ENCODE measurements around the gene CDRT4. TPM values are rescaled to one million over a fixed set of nuclear protein-coding genes. Genes with fewer than 3 reads are reported as not detected.

Gene CDRT4
- total RNA-seq, 2 donors from 2014 or later: 8.3 to 34.0 TPM

- ATAC-seq (no peak), DNase-seq (ENCODE audit: low spot score) (no peak)
- no peaks in the 10 kb centered on the region for H3K9me3 Mint-ChIP-seq
- H3K27ac Mint-ChIP-seq: no peak overlapping the region
- H3K36me3 Mint-ChIP-seq: no peaks in the 10 kb centered on the region
- H3K4me1 Mint-ChIP-seq (ENCODE audit: low read depth in 2 of 2): peaks cover 0 to 4% of the 10 kb centered on the region in 2 donors
- H3K4me3 Mint-ChIP-seq: no peak overlapping the region
- peaks cover 16 to 30% of the 10 kb centered on the region in 2 donors for H3K27me3 Mint-ChIP-seq
Observed at GRCh38 chr17:15399443-15399842, 68.0 kb downstream of the CDRT4 start.

DNA sequence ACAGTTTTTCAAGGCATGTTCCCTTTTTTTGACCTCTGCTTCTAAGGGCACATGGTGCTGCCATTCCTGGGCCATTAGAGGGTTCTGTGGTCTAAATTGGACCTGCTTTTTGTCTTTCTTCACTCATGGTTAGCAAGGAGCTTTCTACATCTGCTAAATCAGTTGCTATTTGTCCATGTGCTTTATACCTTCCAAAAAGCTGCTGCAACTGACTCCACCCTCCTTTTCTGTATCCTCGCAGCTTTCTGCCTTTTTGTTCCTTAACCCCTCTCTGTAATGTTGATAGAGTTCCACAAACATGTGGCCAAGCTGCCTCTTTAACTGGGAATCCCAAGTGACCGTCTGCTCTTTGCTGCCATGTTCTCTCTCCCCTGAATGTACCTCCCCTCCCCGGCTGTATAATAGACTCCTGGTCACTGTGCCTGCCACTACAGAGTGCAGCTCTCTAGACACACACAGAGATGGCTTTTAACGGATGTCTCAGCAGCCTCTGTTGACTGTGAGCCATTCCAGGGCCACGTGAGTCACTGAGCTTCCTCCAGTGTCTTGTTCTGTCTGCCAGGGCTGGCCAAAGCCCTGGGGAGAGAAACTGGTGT lies 68.6 kb downstream of the CDRT4 start:
- Mint-ChIP-seq H3K4me3 (no peak overlapping the region), H3K36me3 (no peaks in the 10 kb centered on the region), H3K27me3 (peaks cover 17 to 33% of the 10 kb centered on the region in 2 donors), H3K9me3 (no peaks in the 10 kb centered on the region), H3K4me1 (ENCODE audit: low read depth in 2 of 2) (peaks cover 0 to 4% of the 10 kb centered on the region in 2 donors), H3K27ac (no peak overlapping the region)
- DNase-seq (ENCODE audit: low spot score) (no peak), ATAC-seq (no peak)

- peaks cover 0 to 4% of the 10 kb centered on the region in 2 donors for H3K4me1 Mint-ChIP-seq (ENCODE audit: low read depth in 2 of 2)
- ATAC-seq (no peak), DNase-seq (ENCODE audit: low spot score) (no peak)
- no peaks in the 10 kb centered on the region for H3K36me3 Mint-ChIP-seq
- peaks cover 21 to 39% of the 10 kb centered on the region in 2 donors for H3K27me3 Mint-ChIP-seq
- H3K27ac Mint-ChIP-seq: no peak overlapping the region
- no peak overlapping the region for H3K4me3 Mint-ChIP-seq
- no peaks in the 10 kb centered on the region for H3K9me3 Mint-ChIP-seq
Observed at GRCh38 chr17:15398291-15398690, 69.1 kb downstream of the CDRT4 start.

DNA sequence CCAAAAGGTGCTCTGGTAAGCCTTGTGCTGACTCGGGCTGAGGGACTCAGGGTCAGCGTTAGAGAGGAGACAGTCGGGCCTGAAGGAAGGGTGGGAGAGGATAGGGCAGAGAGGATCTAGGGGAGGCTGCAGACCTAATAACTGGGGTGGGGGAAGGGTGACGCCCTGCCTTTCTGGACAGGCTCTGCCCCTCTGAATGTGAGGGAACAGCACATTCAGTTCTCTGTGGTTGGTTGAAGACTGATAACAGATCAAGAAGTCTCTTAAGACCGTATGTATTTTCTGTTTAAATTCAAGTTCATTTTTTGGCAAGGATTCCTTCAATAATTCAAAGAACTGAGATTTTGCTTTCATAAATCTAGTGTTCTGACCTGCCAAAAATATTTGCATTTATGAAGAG lies 69.8 kb downstream of the CDRT4 start:
- ATAC-seq (no peak), DNase-seq (ENCODE audit: low spot score) (no peak)
- no peak overlapping the region for H3K27ac Mint-ChIP-seq
- H3K9me3 Mint-ChIP-seq: no peaks in the 10 kb centered on the region
- H3K27me3 Mint-ChIP-seq: peaks cover 23 to 41% of the 10 kb centered on the region in 2 donors
- H3K36me3 Mint-ChIP-seq: no peaks in the 10 kb centered on the region
- H3K4me3 Mint-ChIP-seq: no peak overlapping the region
- peaks cover 0 to 4% of the 10 kb centered on the region in 2 donors for H3K4me1 Mint-ChIP-seq (ENCODE audit: low read depth in 2 of 2)

GRCh38 chr17:15395091-15395490 lies 72.3 kb downstream of the CDRT4 start:
- Mint-ChIP-seq H3K27me3 (peaks cover 23 to 36% of the 10 kb centered on the region in 2 donors), H3K4me1 (ENCODE audit: low read depth in 2 of 2) (peaks cover 0 to 4% of the 10 kb centered on the region in 2 donors), H3K9me3 (no peaks in the 10 kb centered on the region), H3K36me3 (no peaks in the 10 kb centered on the region), H3K27ac (no peak overlapping the region), H3K4me3 (no peak overlapping the region)
- no peak for ATAC-seq
- no peak for DNase-seq (ENCODE audit: low spot score)

DNA sequence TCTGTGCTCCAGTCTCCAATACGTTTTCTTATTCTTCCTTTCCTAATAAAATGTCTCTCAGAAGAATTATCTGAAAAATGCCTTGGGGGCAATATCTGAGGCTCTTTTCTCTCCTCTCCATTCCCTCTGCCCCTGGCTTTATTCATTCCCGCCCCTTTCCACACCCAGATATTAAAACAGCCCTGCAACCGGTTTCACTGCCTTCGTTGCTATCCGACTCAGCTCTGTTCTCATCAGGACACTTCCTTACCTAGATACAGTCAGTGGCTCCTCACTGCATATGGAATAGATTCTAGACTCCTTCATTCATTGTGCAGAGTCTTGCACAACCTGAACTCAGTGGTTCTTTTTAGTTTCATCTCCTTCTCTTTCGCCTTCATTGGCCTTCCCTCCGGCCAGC lies 74.0 kb downstream of the CDRT4 start:
- Mint-ChIP-seq H3K4me3 (no peak overlapping the region), H3K27ac (no peak overlapping the region), H3K36me3 (no peaks in the 10 kb centered on the region), H3K4me1 (ENCODE audit: low read depth in 2 of 2) (no peaks in the 10 kb centered on the region), H3K27me3 (peaks cover 21 to 37% of the 10 kb centered on the region in 2 donors), H3K9me3 (no peaks in the 10 kb centered on the region)
- DNase-seq (ENCODE audit: low spot score) (no peak), ATAC-seq (no peak)

- Mint-ChIP-seq H3K4me3 (no peak overlapping the region), H3K27me3 (peaks cover 19 to 41% of the 10 kb centered on the region in 2 donors), H3K9me3 (no peaks in the 10 kb centered on the region), H3K27ac (no peak overlapping the region), H3K36me3 (no peaks in the 10 kb centered on the region), H3K4me1 (ENCODE audit: low read depth in 2 of 2) (no peaks in the 10 kb centered on the region)
- ATAC-seq: no peak
- no peak for DNase-seq (ENCODE audit: low spot score)
Observed at GRCh38 chr17:15392326-15392741, 75.1 kb downstream of the CDRT4 start.

- no peaks in the 10 kb centered on the region for H3K4me1 Mint-ChIP-seq (ENCODE audit: low read depth in 2 of 2)
- no peak overlapping the region for H3K4me3 Mint-ChIP-seq
- DNase-seq (ENCODE audit: low spot score): no peak
- H3K27me3 Mint-ChIP-seq: peaks cover 18 to 45% of the 10 kb centered on the region in 2 donors
- no peak overlapping the region for H3K27ac Mint-ChIP-seq
- H3K36me3 Mint-ChIP-seq: no peaks in the 10 kb centered on the region
- no peaks in the 10 kb centered on the region for H3K9me3 Mint-ChIP-seq
- no peak for ATAC-seq
Observed at GRCh38 chr17:15388356-15389041, 78.9 kb downstream of the CDRT4 start.

DNA sequence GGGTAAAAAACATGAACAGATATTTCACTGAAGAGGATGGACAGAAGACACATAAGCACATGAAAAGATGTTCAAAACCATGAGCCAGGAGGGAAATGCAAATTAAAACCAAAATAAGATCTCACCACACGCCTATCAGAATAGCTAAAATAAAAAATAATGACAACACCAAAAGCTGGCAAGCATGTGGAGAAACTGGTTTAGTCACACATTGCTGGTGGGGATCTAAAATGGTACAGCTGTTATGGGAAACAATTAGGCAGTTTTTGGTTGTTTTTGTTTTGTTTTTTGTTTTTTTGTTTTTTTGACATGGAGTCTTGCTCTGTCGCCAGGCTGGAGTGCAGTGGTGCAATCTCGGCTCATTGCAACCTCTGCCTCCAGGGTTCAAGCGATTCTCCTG lies 81.3 kb downstream of the CDRT4 start:
- DNase-seq (ENCODE audit: low spot score): no peak
- Mint-ChIP-seq H3K4me1 (ENCODE audit: low read depth in 2 of 2) (no peaks in the 10 kb centered on the region), H3K9me3 (no peaks in the 10 kb centered on the region), H3K27me3 (peaks cover 13 to 41% of the 10 kb centered on the region in 2 donors), H3K36me3 (no peaks in the 10 kb centered on the region), H3K27ac (no peak overlapping the region), H3K4me3 (no peak overlapping the region)
- no peak for ATAC-seq

Other genes starting within 250 kb of the CDRT4 start
- under 1 TPM in 1 of 2 donors, not detected in 1; 0.36 TPM for gene PMP22, start 202.3 kb downstream of the CDRT4 start, total RNA-seq
- under 1 TPM; 0.57 to 0.95 TPM for gene TEKT3, start 126.0 kb downstream of the CDRT4 start, total RNA-seq
- 10 to 100 TPM; 26.9 to 55.9 TPM for gene TVP23C, start 95.9 kb upstream of the CDRT4 start, total RNA-seq
- 1 to 10 TPM; 2.0 TPM for gene FBXW10B, start 152.1 kb upstream of the CDRT4 start, total RNA-seq
- 10 to 100 TPM in 1 of 2 donors, 1 to 10 TPM in 1; 6.1 to 15.1 TPM for gene TRIM16, start 216.7 kb upstream of the CDRT4 start, total RNA-seq
- 10 to 100 TPM; 25.5 to 25.9 TPM for gene ZNF286A, start 232.1 kb upstream of the CDRT4 start, total RNA-seq

All from natural killer cell treated with Interleukin-12 subunit alpha and Interleukin-12 subunit beta and Interleukin-15 and Interleukin-18, amount 100 ng/mL, for 72 hours (primary cell).